ENCODE measurements around the gene AGT.
"Not testable (repeated sequence)": the region's sequence is repeated elsewhere in the genome, so short reads cannot be mapped to it uniquely, and the experiment has no call there.

The AGT gene

GRCh38 chr1:230691615-230692014 is 22.3 kb downstream of the AGT start:
- DNase-seq (ENCODE audit: low spot score): no peak

GRCh38 chr1:230690101-230690500 is 23.8 kb downstream of the AGT start:
- no peak for DNase-seq (ENCODE audit: low spot score)

GRCh38 chr1:230686747-230687146 is 27.2 kb downstream of the AGT start:
- no peak for DNase-seq (ENCODE audit: low spot score)

GRCh38 chr1:230684998-230685397 is 28.9 kb downstream of the AGT start:
- DNase-seq (ENCODE audit: low spot score): no peak

GRCh38 chr1:230684146-230684545 is 29.8 kb downstream of the AGT start:
- DNase-seq (ENCODE audit: low spot score): no peak

GRCh38 chr1:230682882-230683610 is 30.9 kb downstream of the AGT start:
- peak; percentile 67 for DNase-seq (ENCODE audit: low spot score)

GRCh38 chr1:230682274-230682673 is 31.6 kb downstream of the AGT start:
- DNase-seq (ENCODE audit: low spot score): peak; percentile 28

- peak; percentile 31 for DNase-seq (ENCODE audit: low spot score)
Observed at GRCh38 chr1:230681599-230681998, 32.3 kb downstream of the AGT start.

GRCh38 chr1:230680300-230681025 is 33.5 kb downstream of the AGT start:
- DNase-seq (ENCODE audit: low spot score): no peak

GRCh38 chr1:230679825-230680224 is 34.1 kb downstream of the AGT start:
- DNase-seq (ENCODE audit: low spot score): no peak

GRCh38 chr1:230679192-230679591 is 34.7 kb downstream of the AGT start:
- no peak for DNase-seq (ENCODE audit: low spot score)

- DNase-seq (ENCODE audit: low spot score): no peak
Observed at GRCh38 chr1:230677200-230677599, 36.7 kb downstream of the AGT start.

- no peak for DNase-seq (ENCODE audit: low spot score)
Observed at GRCh38 chr1:230674581-230674980, 39.3 kb downstream of the AGT start.

GRCh38 chr1:230669543-230669942 is 44.4 kb downstream of the AGT start:
- DNase-seq (ENCODE audit: low spot score): no peak

GRCh38 chr1:230668227-230668626 is 45.7 kb downstream of the AGT start:
- no peak for DNase-seq (ENCODE audit: low spot score)

GRCh38 chr1:230661976-230662375 is 51.9 kb downstream of the AGT start:
- no peak for DNase-seq (ENCODE audit: low spot score)

GRCh38 chr1:230658691-230659090 is 55.2 kb downstream of the AGT start:
- no peak for DNase-seq (ENCODE audit: low spot score)

GRCh38 chr1:230658103-230658502 is 55.8 kb downstream of the AGT start:
- not testable (repeated sequence) for DNase-seq (ENCODE audit: low spot score)

- not testable (repeated sequence) for DNase-seq (ENCODE audit: low spot score)
Observed at GRCh38 chr1:230656719-230657118, 57.2 kb downstream of the AGT start.

Measured in COLO829 (cell line).